Aorta (tissue), 5 donors: ENCODE measurements around the gene IL19. TPM values are rescaled to one million over a fixed set of nuclear protein-coding genes. Genes with fewer than 3 reads are reported as not detected.
"Not testable (repeated sequence)": the region's sequence is repeated elsewhere in the genome, so short reads cannot be mapped to it uniquely, and the experiment has no call there.

Source experiments
- ATAC-seq: fragments of 200-7000 bp; cut with Tn5 transposase; one replicate; pipeline ENCODE4 v1.9.1; 2022; ENCODE audit warnings: moderate library complexity; ENCODE audit not compliant: low FRiP score
- DNase-seq, 2 donors: peaks; one replicate each; pipeline ENCODE4 v3.0.0-alpha.2; 2020
- H3K27ac ChIP-seq, 2 donors: one replicate each; pipeline ENCODE4 v1.5.1; 2013; ENCODE audit warnings: low read length in 2 of 2, mild to moderate bottlenecking in 2 of 2, moderate library complexity in 2 of 2, control low read depth in 1 of 2, inconsistent platforms in 1 of 2, low read depth in 1 of 2
- H3K27me3 ChIP-seq, 2 donors: one replicate each; pipeline ENCODE4 v1.6.1; 2013; ENCODE audit warnings: control low read depth in 1 of 2, low read length in 1 of 2, mild to moderate bottlenecking in 1 of 2, moderate library complexity in 1 of 2; ENCODE audit not compliant: insufficient read depth in 2 of 2, control insufficient read depth in 1 of 2
- H3K36me3 ChIP-seq, 2 donors: one replicate each; pipeline ENCODE4 v1.6.1; 2013; ENCODE audit warnings: control low read depth in 1 of 2, low read length in 1 of 2, mild to moderate bottlenecking in 1 of 2; ENCODE audit not compliant: insufficient read depth in 2 of 2, control insufficient read depth in 1 of 2
- H3K4me1 ChIP-seq, 2 donors: one replicate each; pipeline ENCODE4 v1.6.1; 2013; ENCODE audit warnings: low read length in 2 of 2, control low read depth in 1 of 2, mild to moderate bottlenecking in 1 of 2, moderate library complexity in 1 of 2; ENCODE audit not compliant: insufficient read depth in 2 of 2, control insufficient read depth in 1 of 2
- H3K4me3 ChIP-seq, 2 donors: one replicate each; pipeline ENCODE4 v1.5.1; 2013; ENCODE audit warnings: low read length in 2 of 2, control low read depth in 1 of 2, mild to moderate bottlenecking in 1 of 2
- H3K9me3 ChIP-seq: one replicate; pipeline ENCODE4 v1.6.1; 2013; ENCODE audit warnings: mild to moderate bottlenecking, low read length; ENCODE audit not compliant: control insufficient read depth
- WGBS, 2 donors: extraction: QIAGEN DNeasy Blood & Tissue Kit; methylation state at CpG; one replicate each; pipeline ENCODE4 v1.1.7; 2013; 5-methylcytosine and 5-hydroxymethylcytosine counted together
- intact Hi-C, 2 donors: fragments of 100-400 bp; cut with DNase I; formaldehyde crosslinking; loops; one replicate each; pipeline versions ENCODE4 v1.14.2 to v1.15.0; 2022
- polyA plus RNA-seq, 2 donors: library from polyadenylated mRNA; stranded (reverse); fragments of 200-250 nt; gene quantifications; one replicate each; pipeline ENCODE4 v1.2.3, GENCODE V29; 2013
- total RNA-seq, 2 donors: library from RNA; stranded (reverse); fragmentation: NEBNext Ultra II Directional; extraction: Animal tissue kit (Norgen Biotek cat#: 25700); gene quantifications; one replicate each; pipeline ENCODE4 v1.2.1, GENCODE V29; 2021
- donor health status: healthy with polysubstance abuse.
- donor health status: Bipolar disorder and iron deficiency.
- donor health status: DM: no; HTN: no; CAD: no.
- donor health status: DM: no; HTN: no; CAD: no.
- donor health status: DM: yes; HTN: yes; CAD: no.

IL19 gene
- total and polyA plus RNA-seq, 4 donors = not detected

DNA sequence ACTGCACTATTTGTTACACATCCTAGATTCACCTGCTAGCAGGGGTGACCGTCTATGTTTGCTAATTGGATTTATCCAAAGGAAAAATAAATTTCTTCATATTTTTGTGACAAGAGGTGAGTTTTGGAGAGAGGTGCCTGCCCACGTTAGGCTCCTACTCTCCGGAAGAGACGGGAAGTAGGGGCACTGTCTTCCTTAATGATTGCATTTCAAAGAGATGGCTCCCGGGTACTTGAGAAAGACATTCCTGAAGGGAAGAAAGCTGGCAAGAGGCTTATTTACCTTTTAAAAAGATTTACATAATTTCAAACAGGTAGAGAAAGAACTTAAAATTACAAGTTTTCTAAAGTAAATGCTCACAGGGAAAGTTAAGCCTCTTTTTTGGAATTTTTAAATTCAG, 18.7 kb upstream of the IL19 start:
- H3K36me3 ChIP-seq = no peaks in the 10 kb centered on the region

DNA sequence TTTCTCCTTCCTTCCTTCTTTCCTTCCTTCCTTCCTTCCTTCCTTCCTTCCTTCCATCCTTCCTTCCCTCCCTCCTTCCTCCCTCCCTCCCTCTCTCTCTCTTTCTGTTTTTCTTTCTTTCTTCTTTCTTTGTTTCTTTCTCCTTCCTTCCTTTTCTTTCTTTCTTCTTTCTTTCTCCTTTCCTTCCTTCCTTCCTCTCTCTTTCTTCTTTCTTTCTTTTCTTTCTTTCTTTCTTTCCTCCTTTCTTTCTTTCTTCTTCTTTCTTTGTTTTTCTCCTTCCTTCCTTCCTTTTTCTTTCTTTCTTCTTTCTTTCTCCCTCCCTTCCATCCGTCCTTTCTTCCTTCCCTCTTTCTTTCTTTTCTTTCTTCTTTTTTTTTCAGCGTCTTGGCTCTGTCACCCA, 18.1 kb upstream of the IL19 start:
- Histone ChIP-seq H3K27me3 (no peaks in the 10 kb centered on the region), H3K36me3 (no peaks in the 10 kb centered on the region), H3K27ac (no peak overlapping the region), H3K4me1 (no peaks in the 10 kb centered on the region), H3K4me3 (no peak overlapping the region), H3K9me3 (no peaks in the 10 kb centered on the region)
- 87 to 92% methylated on average over 2 of the region's 2 CpGs for WGBS, 2 donors
- DNase-seq (no peak), ATAC-seq (no peak)
- intact Hi-C loops = no loop called here

More for the DNA sequence above, 18.7 kb upstream of the IL19 start:
- no peaks in the 10 kb centered on the region for H3K4me1 ChIP-seq
- no peak for ATAC-seq
- H3K27me3 ChIP-seq = no peaks in the 10 kb centered on the region
- WGBS, 2 donors = 51 to 53% methylated on average over 5 of the region's 5 CpGs
- no peak overlapping the region for H3K4me3 ChIP-seq
- no peak overlapping the region for H3K27ac ChIP-seq
- intact Hi-C loops = no loop called here
- H3K9me3 ChIP-seq = no peaks in the 10 kb centered on the region
- no peak for DNase-seq

DNA sequence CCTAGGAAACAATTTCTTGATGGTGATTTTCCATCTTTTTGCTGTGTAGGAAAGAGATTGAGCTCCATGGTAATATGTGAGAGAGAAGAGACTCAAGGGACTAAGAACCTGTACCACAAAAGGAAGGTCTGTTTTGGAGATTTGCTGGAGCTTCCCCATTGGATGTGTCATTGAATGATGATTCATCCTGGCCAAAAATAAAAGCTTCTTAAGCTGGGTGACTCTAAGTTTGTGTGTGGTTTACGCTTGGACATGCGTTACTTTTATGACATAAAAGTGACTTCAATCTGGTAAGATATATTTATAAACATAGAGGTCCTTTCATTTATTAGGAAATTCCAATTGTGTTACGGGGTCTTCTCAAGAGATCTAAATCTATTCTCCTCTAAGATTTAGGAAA, 17.4 kb upstream of the IL19 start:
- intact Hi-C loops = no loop called here
- ATAC-seq = no peak
- Histone ChIP-seq H3K4me1 (no peaks in the 10 kb centered on the region), H3K4me3 (no peak overlapping the region), H3K27me3 (no peaks in the 10 kb centered on the region), H3K27ac (no peak overlapping the region), H3K36me3 (no peaks in the 10 kb centered on the region), H3K9me3 (no peaks in the 10 kb centered on the region)
- 91 to 94% methylated on average over 3 of the region's 3 CpGs for WGBS, 2 donors
- no peak for DNase-seq

- H3K4me1 ChIP-seq = no peaks in the 10 kb centered on the region
- no peak overlapping the region for H3K4me3 ChIP-seq
- H3K27ac ChIP-seq = no peak overlapping the region
- no peak for DNase-seq
- H3K27me3 ChIP-seq = no peaks in the 10 kb centered on the region
- H3K36me3 ChIP-seq = no peaks in the 10 kb centered on the region
- no peak for ATAC-seq
- WGBS, 2 donors = 33 to 43% methylated on average over 1 of the region's 1 CpG
- intact Hi-C loops = no loop called here
- H3K9me3 ChIP-seq = no peaks in the 10 kb centered on the region
Observed at GRCh38 chr1:206754011-206754410, 16.6 kb upstream of the IL19 start.

- Histone ChIP-seq H3K27me3 (peaks cover 0 to 3% of the 10 kb centered on the region in 2 donors), H3K9me3 (no peaks in the 10 kb centered on the region), H3K4me1 (no peaks in the 10 kb centered on the region), H3K36me3 (no peaks in the 10 kb centered on the region), H3K27ac (no peak overlapping the region), H3K4me3 (no peak overlapping the region)
- DNase-seq = no peak
- intact Hi-C loops = no loop called here
- 80 to 84% methylated on average over 13 of the region's 13 CpGs for WGBS, 2 donors
- ATAC-seq = no peak
Observed at GRCh38 chr1:206757524-206758266, 12.9 kb upstream of the IL19 start.

DNA sequence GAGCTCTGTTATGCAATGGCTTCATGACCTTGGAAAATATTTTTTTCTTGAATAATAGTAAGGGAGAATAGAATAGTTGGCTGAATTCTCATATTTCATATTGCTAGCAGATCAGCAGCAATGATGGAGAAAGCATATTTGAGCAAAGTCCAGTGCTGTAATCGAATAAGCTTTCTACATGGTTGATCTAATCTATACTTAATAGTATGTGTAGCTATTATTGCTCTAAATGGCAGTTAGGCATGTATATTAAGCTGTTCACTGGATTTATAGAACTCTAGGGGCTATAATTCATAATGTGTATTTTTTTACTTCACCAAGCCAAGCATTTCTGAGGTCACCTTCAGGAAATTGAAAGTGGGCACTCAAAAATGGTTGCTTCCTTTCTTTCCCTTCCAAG, 10.0 kb upstream of the IL19 start:
- no peaks in the 10 kb centered on the region for H3K4me1 ChIP-seq
- H3K36me3 ChIP-seq = no peaks in the 10 kb centered on the region
- intact Hi-C loops = no loop called here
- 14 to 34% methylated on average over 1 of the region's 1 CpG for WGBS, 2 donors
- H3K9me3 ChIP-seq = peaks cover 6% of the 10 kb centered on the region
- no peak overlapping the region for H3K27ac ChIP-seq
- DNase-seq = no peak
- ATAC-seq = no peak
- no peak overlapping the region for H3K4me3 ChIP-seq
- H3K27me3 ChIP-seq = peaks cover 0 to 3% of the 10 kb centered on the region in 2 donors

- no peak for ATAC-seq
- intact Hi-C loops = no loop called here
- H3K27ac ChIP-seq = no peak overlapping the region
- H3K9me3 ChIP-seq = peaks cover 6% of the 10 kb centered on the region
- 65 to 69% methylated on average over 6 of the region's 6 CpGs for WGBS, 2 donors
- H3K27me3 ChIP-seq = peaks cover 0 to 3% of the 10 kb centered on the region in 2 donors
- no peaks in the 10 kb centered on the region for H3K36me3 ChIP-seq
- DNase-seq = no peak
- no peak overlapping the region for H3K4me3 ChIP-seq
- H3K4me1 ChIP-seq = no peaks in the 10 kb centered on the region
Observed at GRCh38 chr1:206761159-206761768, 9.3 kb upstream of the IL19 start.

GRCh38 chr1:206762741-206763364, 7.7 kb upstream of the IL19 start:
- H3K27ac ChIP-seq, H3K4me3 ChIP-seq, DNase-seq, ATAC-seq, intact Hi-C loops, H3K27me3 ChIP-seq, H3K4me1 ChIP-seq, H3K9me3 ChIP-seq, H3K36me3 ChIP-seq: not testable (repeated sequence)
- 86 to 87% methylated on average over 12 of the region's 12 CpGs for WGBS, 2 donors

DNA sequence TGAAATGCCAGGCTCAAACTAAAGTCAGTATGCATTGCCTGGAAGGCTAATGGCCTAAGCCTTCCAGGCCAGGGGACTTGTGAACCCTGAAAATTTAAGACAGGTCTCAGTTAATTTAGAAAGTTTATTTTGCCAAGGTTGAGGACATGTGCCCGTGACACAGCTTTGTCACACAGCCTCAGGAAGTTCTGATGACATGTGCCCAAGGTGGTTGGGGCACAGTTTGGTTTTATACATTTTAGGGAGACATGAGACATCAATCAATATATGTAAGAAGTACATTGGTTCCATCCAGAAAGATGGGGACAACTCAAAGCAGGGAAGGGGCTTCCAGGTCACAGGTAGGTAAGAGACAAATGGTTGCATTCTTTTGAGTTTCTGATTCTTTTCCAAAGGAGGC, 4.8 kb upstream of the IL19 start:
- intact Hi-C loops, H3K4me1 ChIP-seq, H3K4me3 ChIP-seq, H3K27me3 ChIP-seq, H3K9me3 ChIP-seq, H3K36me3 ChIP-seq, H3K27ac ChIP-seq, DNase-seq, ATAC-seq: not testable (repeated sequence)
- 86 to 90% methylated on average over 1 of the region's 1 CpG for WGBS, 2 donors
